ENCODE measurements around the gene TPRN.

The TPRN gene

DNA sequence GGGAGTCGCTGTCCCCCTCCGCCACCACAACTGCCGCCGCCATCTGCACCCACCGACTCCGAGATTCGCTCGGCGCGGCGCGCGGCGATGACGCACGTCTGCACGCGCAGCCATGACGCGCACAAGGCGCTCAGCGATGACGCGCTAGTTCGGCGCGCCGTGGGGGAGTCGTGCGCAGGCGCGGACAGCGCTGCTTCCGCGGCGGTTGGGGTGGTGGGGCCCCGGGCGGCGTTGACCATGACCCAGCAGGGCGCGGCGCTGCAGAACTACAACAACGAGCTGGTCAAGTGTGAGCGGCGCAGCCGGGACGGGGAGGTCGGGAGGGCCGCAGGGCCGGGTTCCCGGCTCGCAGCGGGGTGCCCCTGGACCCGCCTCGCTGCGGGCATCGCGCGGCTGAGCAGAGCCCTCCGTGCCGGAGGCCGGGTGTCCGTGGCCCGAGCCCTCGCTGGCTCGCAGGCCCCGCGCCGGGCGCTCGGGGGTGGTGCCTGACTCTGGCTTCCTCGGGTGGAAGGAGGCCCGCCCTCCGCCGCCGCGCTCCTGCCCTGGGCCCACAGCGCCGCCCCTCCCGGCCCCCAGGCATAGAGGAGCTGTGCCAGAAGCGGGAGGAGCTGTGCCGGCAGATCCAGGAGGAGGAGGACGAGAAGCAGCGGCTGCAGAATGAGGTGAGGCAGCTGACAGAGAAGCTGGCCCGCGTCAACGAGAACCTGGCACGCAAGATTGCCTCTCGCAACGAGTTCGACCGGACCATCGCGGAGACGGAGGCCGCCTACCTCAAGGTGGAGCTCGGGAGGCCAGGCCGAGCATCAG lies 11.8 kb downstream of the TPRN start, which contains the start of the genes ANAPC2 and SSNA1:
TSS of gene ANAPC2 (minus strand) at position 71 of the 807 bp plus-strand sequence. CDS start at position 43, 28 bp downstream.
TSS of gene SSNA1 (plus strand) at position 187 of the 807 bp plus-strand sequence. CDS start at position 238, 51 bp downstream.
- DNase-seq (ENCODE audit: low spot score) = peak; percentile 98

GRCh38 chr9:137188086-137188489 lies 12.5 kb downstream of the TPRN start:
- no peak for DNase-seq (ENCODE audit: low spot score)

DNA sequence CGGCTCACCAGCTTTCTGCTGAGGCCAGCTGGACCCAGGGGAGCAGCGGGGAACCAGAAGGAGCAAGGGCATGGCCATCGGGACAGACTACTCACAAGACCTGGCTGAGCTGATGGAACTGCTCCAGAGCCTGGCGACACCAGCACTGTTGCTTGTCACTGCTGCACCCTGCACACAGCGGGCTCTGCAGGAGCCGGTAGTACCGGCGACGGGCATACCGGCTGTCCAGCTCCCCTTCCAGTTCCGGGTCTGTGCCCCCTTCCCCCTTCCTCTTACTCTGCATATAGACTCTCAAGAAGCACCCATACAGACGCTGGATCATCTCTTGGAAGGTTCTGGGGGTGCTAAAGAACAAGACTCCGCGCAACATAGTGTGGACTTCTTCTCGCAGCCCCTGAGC lies 13.2 kb downstream of the TPRN start:
- no peak for DNase-seq (ENCODE audit: low spot score)

- DNase-seq (ENCODE audit: low spot score) = no peak
These were observed 14.2 kb downstream of the TPRN start for GRCh38 chr9:137186385-137186784.

DNA sequence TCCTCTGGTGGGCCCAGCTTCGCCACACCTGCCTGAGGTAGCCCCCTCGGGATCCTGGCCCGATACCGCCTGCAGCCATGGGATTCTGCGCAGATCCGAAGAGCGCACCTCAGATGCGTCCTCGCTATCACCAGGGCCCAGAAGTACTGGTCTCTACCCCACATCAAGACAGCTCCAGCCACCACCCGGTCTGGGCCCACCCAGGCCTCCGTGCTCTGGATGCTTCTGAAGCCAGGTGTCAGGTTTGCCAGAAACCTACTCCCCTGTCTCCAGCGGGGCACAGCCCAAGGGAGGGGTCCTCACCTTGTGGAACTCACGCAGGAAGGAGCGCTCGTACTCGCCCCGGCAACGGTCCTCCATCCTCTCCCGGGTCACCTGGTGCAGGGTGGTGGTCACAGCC lies 14.6 kb downstream of the TPRN start:
- no peak for DNase-seq (ENCODE audit: low spot score)

GRCh38 chr9:137184881-137185660 lies 15.5 kb downstream of the TPRN start:
- DNase-seq (ENCODE audit: low spot score) = no peak

DNA sequence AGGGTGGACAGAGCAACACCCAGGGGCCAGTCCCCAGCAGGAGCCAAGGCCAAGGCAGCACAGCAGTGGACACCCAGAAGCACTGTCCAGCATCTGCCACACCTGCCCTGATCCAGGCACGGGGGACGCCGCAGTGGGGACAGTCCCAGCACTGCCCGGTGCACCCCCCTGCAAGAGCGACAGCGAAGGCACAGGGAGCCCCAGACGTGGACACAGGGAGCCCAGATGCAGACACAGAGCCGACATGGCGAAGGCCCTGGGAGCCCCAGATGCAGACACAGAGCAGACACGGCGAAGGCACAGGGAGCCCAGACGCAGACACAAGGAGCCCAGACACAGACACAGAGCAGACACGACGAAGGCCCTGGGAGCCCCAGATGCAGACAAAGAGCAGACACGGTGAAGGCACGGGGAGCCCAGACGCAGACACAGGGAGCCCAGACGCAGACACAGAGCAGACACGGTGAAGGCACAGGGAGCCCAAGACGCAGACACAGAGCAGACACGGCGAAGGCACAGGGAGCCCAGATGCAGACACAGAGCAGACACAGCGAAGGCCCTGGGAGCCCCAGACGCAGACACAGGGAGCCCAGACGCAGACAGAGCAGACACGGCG lies 16.5 kb downstream of the TPRN start:
- DNase-seq (ENCODE audit: low spot score) = no peak

GRCh38 chr9:137182836-137183235 lies 17.7 kb downstream of the TPRN start:
- no peak for DNase-seq (ENCODE audit: low spot score)

- DNase-seq (ENCODE audit: low spot score) = no peak
These were observed 18.9 kb downstream of the TPRN start for GRCh38 chr9:137181680-137182079.

GRCh38 chr9:137180491-137180890 lies 20.1 kb downstream of the TPRN start:
- no peak for DNase-seq (ENCODE audit: low spot score)

DNA sequence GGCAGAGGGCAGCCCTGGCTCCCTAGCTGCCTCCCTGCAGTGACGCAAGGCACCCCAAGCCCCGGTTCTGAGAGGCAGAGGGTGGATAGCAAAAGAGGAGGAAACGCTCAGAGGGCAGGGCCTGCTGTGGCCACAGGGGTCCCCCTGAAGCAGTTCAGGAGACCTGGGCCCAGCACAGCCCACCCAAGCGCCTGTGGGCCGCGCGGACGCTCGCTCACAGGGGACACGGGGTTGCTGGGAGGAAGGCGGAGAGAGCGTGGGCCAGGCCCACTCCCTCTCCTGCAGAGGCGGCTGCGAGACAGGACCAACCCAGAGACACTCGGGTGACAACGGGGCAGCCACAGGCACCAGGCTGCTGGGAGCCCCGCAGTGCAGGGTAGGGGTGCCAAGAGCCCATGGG lies 20.8 kb downstream of the TPRN start:
- no peak for DNase-seq (ENCODE audit: low spot score)

- no peak for DNase-seq (ENCODE audit: low spot score)
These were observed 21.5 kb downstream of the TPRN start for GRCh38 chr9:137178939-137179630.

GRCh38 chr9:137178201-137178938 lies 22.2 kb downstream of the TPRN start:
- no peak for DNase-seq (ENCODE audit: low spot score)

DNA sequence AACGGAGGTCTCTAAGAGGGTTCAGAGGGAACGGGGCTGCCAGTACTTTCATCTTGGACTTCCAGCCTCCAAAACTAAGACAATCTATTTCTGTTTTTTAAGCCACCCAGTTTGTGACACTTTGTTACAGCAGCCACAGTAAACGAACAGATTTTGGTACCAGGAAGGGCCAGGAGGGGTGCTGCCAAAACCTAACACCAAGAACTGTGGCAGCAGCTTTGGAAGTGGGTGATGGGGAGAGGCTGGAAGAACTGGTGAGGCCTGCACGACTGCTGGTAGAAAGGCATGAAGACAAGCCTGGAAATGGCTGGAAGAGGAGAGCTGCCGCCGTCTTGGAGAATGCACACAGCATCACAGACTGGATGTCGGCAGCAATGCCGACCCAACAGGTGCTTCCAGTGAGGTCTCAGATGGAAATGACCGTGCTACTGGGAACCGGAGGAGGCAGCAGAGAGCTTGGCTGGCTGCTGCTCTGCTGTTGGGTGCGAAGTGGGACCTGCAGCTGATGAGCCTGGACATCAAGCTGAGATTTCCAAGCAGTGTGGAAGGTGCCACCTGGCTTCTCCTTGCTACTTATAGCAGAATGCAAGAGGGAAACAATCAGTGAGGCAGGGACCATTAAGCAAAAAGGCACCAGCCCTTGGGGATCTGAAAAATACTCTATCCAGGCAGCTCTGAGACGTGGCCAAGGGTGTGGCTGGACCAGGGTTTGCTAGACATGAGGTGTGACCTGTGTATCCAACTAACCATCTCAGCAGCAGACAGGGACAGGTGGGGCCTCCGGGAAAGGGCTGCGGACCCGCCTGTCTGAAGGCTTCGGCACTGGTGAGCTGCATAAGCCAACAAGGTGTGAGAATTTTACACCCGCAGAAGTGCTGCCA lies 24.0 kb downstream of the TPRN start:
- peak; percentile 82 for DNase-seq (ENCODE audit: low spot score)

- DNase-seq (ENCODE audit: low spot score) = peak; percentile 76
These were observed 25.1 kb downstream of the TPRN start for GRCh38 chr9:137175345-137175961.

DNA sequence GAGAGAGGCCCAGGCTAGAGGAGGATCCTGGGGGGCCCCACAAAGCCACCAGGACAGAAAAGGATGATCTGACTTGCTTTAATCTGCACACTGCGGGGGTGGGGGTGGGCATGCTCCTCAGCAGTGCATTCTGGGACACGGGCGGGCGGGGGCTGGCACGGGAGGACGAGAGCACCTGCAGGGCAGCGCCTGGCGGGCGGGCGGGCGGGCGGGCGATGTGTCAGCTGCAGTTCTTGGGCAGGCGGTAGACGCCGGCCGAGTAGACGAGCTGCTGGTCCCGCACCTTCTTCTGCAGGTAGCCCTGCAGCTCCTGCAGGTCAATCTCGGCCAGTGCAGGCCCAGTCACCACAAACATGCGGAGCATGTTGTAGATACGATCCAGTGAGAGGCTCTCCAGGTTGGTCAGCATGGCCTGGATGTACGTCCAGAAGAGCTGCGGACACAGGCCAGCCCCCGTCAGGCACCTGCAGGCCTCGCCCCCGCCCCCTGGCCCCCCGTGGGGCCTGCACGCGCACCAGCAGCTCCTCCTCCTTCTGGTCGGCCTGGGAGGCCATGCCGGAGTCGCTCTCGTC lies 25.7 kb downstream of the TPRN start:
- DNase-seq (ENCODE audit: low spot score) = no peak

GRCh38 chr9:137173796-137174664 lies 26.5 kb downstream of the TPRN start:
- no peak for DNase-seq (ENCODE audit: low spot score)
